OCI-LY7 (cell line): ENCODE results near the gene ADAM29.

ENCODE experiments used
- EZH2phosphoT487 ChIP-seq: fragments of 200-600 bp; sonication (generic); IDR thresholded peaks from 2 replicates; pipeline ENCODE4 v1.6.1; 2018; ENCODE audit warnings: low read depth, borderline replicate concordance, mild to moderate bottlenecking, mixed run types, antibody characterized with exemption, low read length, moderate library complexity, mixed read lengths
- TF ChIP-seq, protein P1 (sequence below): fragments of 200-600 bp; sonication (generic); conservative IDR thresholded peaks from 2 replicates; pipeline ENCODE4 v1.5.1; 2014; ENCODE audit warnings: mild to moderate bottlenecking, antibody characterized with exemption, low read length, moderate library complexity, mixed read lengths

- TF ChIP-seq, protein P1, sequence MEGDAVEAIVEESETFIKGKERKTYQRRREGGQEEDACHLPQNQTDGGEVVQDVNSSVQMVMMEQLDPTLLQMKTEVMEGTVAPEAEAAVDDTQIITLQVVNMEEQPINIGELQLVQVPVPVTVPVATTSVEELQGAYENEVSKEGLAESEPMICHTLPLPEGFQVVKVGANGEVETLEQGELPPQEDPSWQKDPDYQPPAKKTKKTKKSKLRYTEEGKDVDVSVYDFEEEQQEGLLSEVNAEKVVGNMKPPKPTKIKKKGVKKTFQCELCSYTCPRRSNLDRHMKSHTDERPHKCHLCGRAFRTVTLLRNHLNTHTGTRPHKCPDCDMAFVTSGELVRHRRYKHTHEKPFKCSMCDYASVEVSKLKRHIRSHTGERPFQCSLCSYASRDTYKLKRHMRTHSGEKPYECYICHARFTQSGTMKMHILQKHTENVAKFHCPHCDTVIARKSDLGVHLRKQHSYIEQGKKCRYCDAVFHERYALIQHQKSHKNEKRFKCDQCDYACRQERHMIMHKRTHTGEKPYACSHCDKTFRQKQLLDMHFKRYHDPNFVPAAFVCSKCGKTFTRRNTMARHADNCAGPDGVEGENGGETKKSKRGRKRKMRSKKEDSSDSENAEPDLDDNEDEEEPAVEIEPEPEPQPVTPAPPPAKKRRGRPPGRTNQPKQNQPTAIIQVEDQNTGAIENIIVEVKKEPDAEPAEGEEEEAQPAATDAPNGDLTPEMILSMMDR: no peak
- no peak for TF ChIP-seq EZH2phosphoT487
Measured at GRCh38 chr4:174993916-174994315, 75.8 kb downstream of the ADAM29 start.
